Retinal pigment epithelial cell (primary cell): ENCODE measurements around the gene TTC17.

Experiments used
- DNase-seq: peaks from one replicate; pipeline ENCODE4 v3.0.0-alpha.2; 2010; ENCODE audit warnings: low read depth
- H3K4me3 ChIP-seq: 2 replicates; pipeline ENCODE4 v1.5.1; 2011; ENCODE audit warnings: mild to moderate bottlenecking, low read length, control low read depth, moderate library complexity
- CTCF ChIP-seq: conservative IDR thresholded peaks from 2 replicates; pipeline ENCODE4 v1.5.1; 2011; ENCODE audit warnings: low read depth, low read length, control low read depth, inconsistent platforms

Gene TTC17

GRCh38 chr11:43367382-43368178 is 8.9 kb downstream of the TTC17 start:
- TF ChIP-seq CTCF: no peak
- DNase-seq: no peak
- no peak overlapping the region for H3K4me3 ChIP-seq

GRCh38 chr11:43376065-43376464 is 17.3 kb downstream of the TTC17 start:
- H3K4me3 ChIP-seq: no peak overlapping the region
- no peak for TF ChIP-seq CTCF
- no peak for DNase-seq

- no peak for DNase-seq
- no peak for TF ChIP-seq CTCF
- H3K4me3 ChIP-seq: no peak overlapping the region
These were observed 17.9 kb downstream of the TTC17 start for GRCh38 chr11:43376594-43376993.

- no peak overlapping the region for H3K4me3 ChIP-seq
- TF ChIP-seq CTCF: no peak
- DNase-seq: no peak
These were observed 18.7 kb downstream of the TTC17 start for GRCh38 chr11:43377389-43377788.

- no peak for TF ChIP-seq CTCF
- DNase-seq: no peak
- H3K4me3 ChIP-seq: no peak overlapping the region
These were observed 20.2 kb downstream of the TTC17 start for GRCh38 chr11:43378897-43379296.

GRCh38 chr11:43381802-43382201 is 23.1 kb downstream of the TTC17 start:
- no peak overlapping the region for H3K4me3 ChIP-seq
- no peak for TF ChIP-seq CTCF
- DNase-seq: no peak

GRCh38 chr11:43382614-43383013 is 23.9 kb downstream of the TTC17 start:
- no peak for DNase-seq
- no peak for TF ChIP-seq CTCF

More at GRCh38 chr11:43382614-43383013, 23.9 kb downstream of the TTC17 start:
- H3K4me3 ChIP-seq: no peak overlapping the region
